ENCODE data around the gene BUD31.

BUD31 gene

GRCh38 chr7:99465421-99465768 lies 56.6 kb downstream of the BUD31 start:
- Histone ChIP-seq H3K9me3 (ENCODE audit: control insufficient read depth in 1 of 2, low read length in 2 of 2) (no peaks in the 10 kb centered on the region), H3K4me3 (ENCODE audit: low read depth in 1 of 2, low read length in 2 of 2) (peak overlapping the region; percentile 76 to 96), H3K36me3 (ENCODE audit: control insufficient read depth in 1 of 2, insufficient read depth in 2 of 2, low read length in 2 of 2) (peaks cover 17 to 19% of the 10 kb centered on the region in 2 donors), H3K27ac (ENCODE audit: low read depth, low read length) (peak overlapping the region; percentile 67), H3K4me1 (ENCODE audit: control insufficient read depth in 1 of 2, insufficient read depth in 2 of 2, low read length in 2 of 2) (peaks cover 9 to 14% of the 10 kb centered on the region in 2 donors), H3K9ac (ENCODE audit: low read depth in 1 of 2, low read length in 2 of 2) (peak overlapping the region; percentile 91 to 97), H3K27me3 (ENCODE audit: control insufficient read depth in 1 of 2, insufficient read depth in 2 of 2, low read length in 2 of 2) (no peaks in the 10 kb centered on the region)

- Histone ChIP-seq H3K9me3 (ENCODE audit: control insufficient read depth in 1 of 2, low read length in 2 of 2) (no peaks in the 10 kb centered on the region), H3K27ac (ENCODE audit: low read depth, low read length) (no peak overlapping the region), H3K4me1 (ENCODE audit: control insufficient read depth in 1 of 2, insufficient read depth in 2 of 2, low read length in 2 of 2) (peaks cover 8 to 17% of the 10 kb centered on the region in 2 donors), H3K36me3 (ENCODE audit: control insufficient read depth in 1 of 2, insufficient read depth in 2 of 2, low read length in 2 of 2) (peaks cover 5% of the 10 kb centered on the region in 2 donors), H3K9ac (ENCODE audit: low read depth in 1 of 2, low read length in 2 of 2) (no peak overlapping the region), H3K4me3 (ENCODE audit: low read depth in 1 of 2, low read length in 2 of 2) (no peak overlapping the region), H3K27me3 (ENCODE audit: control insufficient read depth in 1 of 2, insufficient read depth in 2 of 2, low read length in 2 of 2) (no peaks in the 10 kb centered on the region)
These were observed 59.7 kb downstream of the BUD31 start for GRCh38 chr7:99468336-99468918.

All from duodenal mucosa (tissue), 2 donors.